PFSK-1 (cell line): ENCODE measurements around the gene INPP5A.

Experiments
- FOXP2 ChIP-seq: optimal IDR thresholded peaks from 2 replicates; pipeline ENCODE3; 2011; ENCODE audit warnings: borderline replicate concordance, control low read depth, inconsistent platforms; ENCODE audit not compliant: insufficient read depth; ENCODE audit errors: extremely low read length, extremely low read depth
- POLR2AphosphoS5 ChIP-seq: IDR thresholded peaks from 2 replicates; pipeline ENCODE4 v1.6.1; 2012; ENCODE audit warnings: low read depth, mild to moderate bottlenecking, control low read depth, low read length, moderate library complexity
- REST ChIP-seq, 2 experiments: IDR thresholded peaks; 2 replicates each; pipeline versions ENCODE4 v1.6.1 to v1.8.0; 2011 to 2012; ENCODE audit warnings: low read depth in 2 of 2, low read length in 2 of 2, control low read depth in 1 of 2, inconsistent platforms in 1 of 2, mild to moderate bottlenecking in 1 of 2, moderate library complexity in 1 of 2; ENCODE audit not compliant: insufficient read depth in 1 of 2
- SIN3A ChIP-seq: IDR thresholded peaks from 2 replicates; pipeline ENCODE4 v1.6.1; 2012; ENCODE audit warnings: mild to moderate bottlenecking, low read length, moderate library complexity, borderline replicate concordance; ENCODE audit not compliant: insufficient read depth
- TAF1 ChIP-seq: IDR thresholded peaks from 2 replicates; pipeline ENCODE4 v1.6.1; 2012; ENCODE audit warnings: low read length, control low read depth, borderline replicate concordance; ENCODE audit not compliant: insufficient read depth

Gene INPP5A

GRCh38 chr10:132646443-132647097 lies 109.0 kb downstream of the INPP5A start:
- TF ChIP-seq TAF1 (no peak), FOXP2 (no peak), SIN3A (no peak), REST (IDR thresholded peaks at IDR 0.05; ENCODE audit: insufficient read depth in 1 of 2, low read depth in 2 of 2, low read length in 2 of 2) (no peak), POLR2AphosphoS5 (no peak)

- TF ChIP-seq REST (IDR thresholded peaks at IDR 0.05; ENCODE audit: insufficient read depth in 1 of 2, low read depth in 2 of 2, low read length in 2 of 2) = no peak
- no peak for TF ChIP-seq SIN3A
- TF ChIP-seq POLR2AphosphoS5 = no peak
- no peak for TF ChIP-seq FOXP2
- no peak for TF ChIP-seq TAF1
These were observed 109.8 kb downstream of the INPP5A start for GRCh38 chr10:132647424-132647823.

- no peak for TF ChIP-seq POLR2AphosphoS5
- TF ChIP-seq FOXP2 = no peak
- TF ChIP-seq SIN3A = no peak
- TF ChIP-seq TAF1 = no peak
- no peak for TF ChIP-seq REST (IDR thresholded peaks at IDR 0.05; ENCODE audit: insufficient read depth in 1 of 2, low read depth in 2 of 2, low read length in 2 of 2)
These were observed 110.7 kb downstream of the INPP5A start for GRCh38 chr10:132648072-132648850.

GRCh38 chr10:132648851-132649528 lies 111.4 kb downstream of the INPP5A start:
- TF ChIP-seq REST (IDR thresholded peaks at IDR 0.05; ENCODE audit: insufficient read depth in 1 of 2, low read depth in 2 of 2, low read length in 2 of 2) = no peak
- no peak for TF ChIP-seq SIN3A
- no peak for TF ChIP-seq POLR2AphosphoS5
- TF ChIP-seq TAF1 = no peak
- no peak for TF ChIP-seq FOXP2
